HG02623 (cell line): Measurements from ENCODE around the gene TSTD2.
A peak's percentile ranks its signal among the peaks of the same experiment; 100 is the strongest.
"Not testable (repeated sequence)": the region's sequence is repeated elsewhere in the genome, so short reads cannot be mapped to it uniquely, and the experiment has no call there.

ENCODE experiments used
- ATAC-seq: cut with Tn5 transposase; IDR thresholded peaks from one replicate; pipeline ENCODE4 v1.9.1; 2021; ENCODE audit warnings: moderate library complexity; ENCODE audit not compliant: unreplicated experiment

The TSTD2 gene

GRCh38 chr9:97632248-97632984, 752 bp downstream of the TSTD2 start:
- peak; percentile 6 for ATAC-seq

GRCh38 chr9:97630591-97630990, 2.6 kb downstream of the TSTD2 start:
- ATAC-seq, result no peak

DNA sequence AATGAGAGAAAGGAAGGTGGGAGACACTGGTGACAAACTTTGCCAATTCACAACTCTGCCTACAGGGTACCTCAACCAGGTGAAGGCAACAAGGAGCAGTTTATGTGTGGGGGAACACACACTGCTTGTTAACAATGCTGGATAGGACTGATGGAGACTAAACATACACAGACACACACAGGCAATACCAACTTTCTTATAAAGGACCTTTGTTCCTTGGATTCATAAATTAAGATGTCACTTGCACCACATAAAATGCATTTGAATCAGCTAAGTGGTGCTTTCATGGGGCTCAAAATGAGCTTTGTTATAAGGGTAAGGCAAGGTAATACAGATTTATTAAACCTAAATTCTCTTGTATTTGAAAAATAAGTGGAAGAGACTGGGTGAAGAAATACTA, 4.0 kb downstream of the TSTD2 start:
- no peak for ATAC-seq

DNA sequence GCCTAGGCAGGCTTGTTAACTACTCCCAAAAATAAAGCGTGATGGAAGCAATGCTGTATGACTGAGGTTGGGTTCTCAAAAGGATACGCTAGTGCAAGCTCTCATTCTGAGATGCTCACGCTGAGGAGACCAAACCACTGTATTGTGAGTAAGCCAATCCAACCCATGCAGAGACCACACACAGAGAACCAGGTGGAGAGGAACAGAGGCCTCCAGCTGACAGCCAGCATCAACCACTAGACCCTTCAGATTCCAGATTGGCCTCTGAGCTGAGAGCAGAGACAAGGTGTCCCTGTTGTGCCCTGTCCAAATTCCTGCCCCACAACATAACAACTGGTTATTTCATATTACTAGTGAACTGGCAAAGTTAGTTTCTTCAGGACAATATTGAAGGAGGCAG, 4.5 kb downstream of the TSTD2 start:
- ATAC-seq, result no peak

DNA sequence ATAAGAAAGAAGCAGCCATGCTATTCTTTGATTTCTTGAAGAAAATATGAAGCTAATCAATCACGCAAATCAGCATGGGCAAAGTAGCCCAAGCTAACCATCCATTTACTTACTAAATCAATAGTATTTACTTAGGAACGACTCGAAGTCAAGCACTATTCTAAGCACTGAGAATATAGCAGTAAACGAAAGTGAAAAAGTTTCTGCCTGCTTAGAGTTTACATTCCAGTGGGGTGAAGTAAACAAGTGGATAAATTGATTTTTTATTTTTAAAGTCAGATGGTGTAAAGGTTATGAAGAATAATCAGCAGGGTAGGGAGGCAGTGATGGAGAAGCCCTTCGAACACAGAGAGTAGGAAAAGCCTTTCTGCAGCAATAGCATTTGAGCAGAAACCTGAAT, 5.5 kb downstream of the TSTD2 start:
- ATAC-seq, result no peak

DNA sequence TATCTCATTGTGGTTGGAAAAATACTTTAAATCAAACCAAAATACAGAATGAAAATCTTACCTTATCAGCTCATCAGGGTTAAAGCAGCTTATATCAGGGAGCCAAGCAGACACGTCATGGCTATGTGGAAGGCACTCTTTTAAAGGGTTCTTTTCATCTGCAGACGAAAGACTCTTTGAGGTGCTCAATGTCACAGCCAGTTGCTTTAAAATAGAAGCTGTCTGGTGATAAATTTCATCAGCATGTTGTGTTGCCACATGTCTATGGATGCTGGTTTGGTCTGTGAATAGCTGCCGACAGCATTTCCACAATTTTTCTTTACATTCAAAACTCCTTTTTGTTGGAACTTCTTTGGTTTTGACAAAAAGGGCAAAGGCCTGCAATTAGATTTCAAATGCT, 7.5 kb downstream of the TSTD2 start:
- ATAC-seq, result no peak

GRCh38 chr9:97623946-97624345, 9.2 kb downstream of the TSTD2 start:
- no peak for ATAC-seq

GRCh38 chr9:97622483-97622882, 10.7 kb downstream of the TSTD2 start:
- not testable (repeated sequence) for ATAC-seq

GRCh38 chr9:97620063-97620462, 13.1 kb downstream of the TSTD2 start:
- ATAC-seq, result not testable (repeated sequence)

DNA sequence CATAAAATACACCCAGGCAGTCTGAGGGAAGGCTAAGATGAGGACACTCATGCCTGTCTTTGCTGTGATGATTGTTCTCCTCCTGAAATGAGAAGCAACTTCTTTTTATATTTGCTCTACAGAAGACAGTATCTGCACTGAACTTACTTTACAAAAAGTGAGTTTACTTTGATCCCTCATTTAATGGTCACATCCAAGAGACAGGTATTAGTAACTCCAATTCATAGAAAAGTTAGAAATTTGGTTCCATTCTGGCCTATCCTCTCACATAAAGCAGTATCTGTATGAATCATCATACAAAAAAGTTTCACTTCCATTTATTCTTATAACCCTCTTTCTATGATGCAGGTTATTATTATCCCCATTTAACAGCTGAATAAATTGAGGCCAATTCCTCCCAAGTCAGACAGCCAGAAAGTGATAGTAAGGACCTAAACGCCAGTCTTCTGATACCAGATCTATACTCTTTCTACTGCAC, 15.2 kb downstream of the TSTD2 start:
- no peak for ATAC-seq

DNA sequence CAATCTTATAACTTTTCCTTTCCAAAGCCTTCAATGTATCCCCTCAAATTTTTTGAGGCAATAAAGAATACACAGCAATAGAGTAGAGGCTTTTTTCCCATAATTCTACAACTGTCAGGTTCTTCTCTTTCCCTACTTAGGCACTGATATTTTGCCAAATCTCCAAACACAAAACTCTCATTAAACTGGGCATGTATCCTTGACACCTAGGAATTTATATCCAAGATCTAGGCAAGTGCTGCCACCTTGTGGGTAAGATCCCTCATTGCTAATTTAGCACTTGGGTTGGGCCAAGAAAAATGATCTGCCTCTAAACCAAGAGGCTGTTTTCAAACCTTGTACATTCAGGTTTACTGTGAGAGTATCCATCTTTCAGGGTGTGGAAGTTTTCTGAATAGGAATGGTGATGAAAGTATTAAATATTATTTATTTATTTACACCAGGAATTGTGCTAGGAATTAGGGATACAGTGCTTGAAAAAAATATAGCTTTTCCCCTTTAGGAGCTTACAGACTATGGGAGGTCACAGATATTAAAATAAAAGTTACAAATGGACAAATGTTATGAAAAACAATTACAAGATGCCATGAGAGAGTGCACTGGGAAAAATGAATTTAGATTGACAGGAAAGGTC, 17.6 kb downstream of the TSTD2 start:
- ATAC-seq, result no peak

GRCh38 chr9:97604901-97605645, 28.1 kb downstream of the TSTD2 start:
- no peak for ATAC-seq

DNA sequence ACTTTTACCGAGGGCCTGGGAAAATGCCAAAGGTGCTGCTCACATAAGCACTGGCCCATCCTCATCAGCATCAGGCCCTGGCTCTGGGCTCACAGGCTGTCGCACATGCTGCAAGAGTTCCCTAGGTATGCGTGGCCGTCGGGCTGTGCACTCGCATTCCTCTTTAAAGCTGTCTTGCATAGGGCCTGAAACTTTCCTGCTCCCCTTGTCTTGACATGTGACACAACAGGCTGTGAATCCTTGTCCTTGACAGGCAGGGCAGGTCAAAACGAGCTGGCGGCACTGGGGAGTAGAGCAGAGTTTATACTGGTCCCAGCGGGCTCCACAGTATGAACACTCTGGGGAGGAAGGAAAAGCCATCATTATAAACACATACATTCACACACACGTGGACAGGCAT, 30.7 kb downstream of the TSTD2 start:
- no peak for ATAC-seq

DNA sequence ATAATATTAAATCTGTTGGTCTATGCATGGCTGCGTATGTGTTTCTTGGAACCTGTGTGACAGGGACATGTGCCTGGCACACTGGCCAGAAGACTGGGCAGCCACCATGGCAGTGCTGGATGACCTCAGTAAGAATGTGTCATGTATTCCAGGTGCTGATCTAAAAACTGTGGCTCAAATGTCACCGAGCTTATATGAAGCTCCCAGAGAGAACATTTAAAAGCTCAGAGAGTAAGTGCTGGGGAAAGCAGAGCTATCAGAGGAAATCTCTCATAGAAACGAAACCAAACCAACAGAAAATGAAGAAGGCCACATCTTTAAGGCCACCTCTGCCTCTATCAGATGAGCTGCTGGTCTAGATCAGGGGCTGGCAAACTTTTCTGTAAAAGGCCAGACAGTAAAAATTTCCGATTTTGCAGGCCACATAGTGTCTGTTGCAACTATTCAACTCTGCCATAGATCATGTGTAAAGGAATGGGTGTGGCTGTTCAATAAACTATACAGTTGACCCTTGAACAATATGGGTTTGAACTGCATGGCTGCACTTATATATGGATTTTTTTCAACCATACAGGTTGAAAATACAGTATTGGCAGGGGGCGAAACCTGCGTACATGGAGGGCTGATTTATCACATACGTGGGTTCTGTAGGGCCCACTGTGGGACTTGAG, 31.8 kb downstream of the TSTD2 start:
- ATAC-seq, result no peak

DNA sequence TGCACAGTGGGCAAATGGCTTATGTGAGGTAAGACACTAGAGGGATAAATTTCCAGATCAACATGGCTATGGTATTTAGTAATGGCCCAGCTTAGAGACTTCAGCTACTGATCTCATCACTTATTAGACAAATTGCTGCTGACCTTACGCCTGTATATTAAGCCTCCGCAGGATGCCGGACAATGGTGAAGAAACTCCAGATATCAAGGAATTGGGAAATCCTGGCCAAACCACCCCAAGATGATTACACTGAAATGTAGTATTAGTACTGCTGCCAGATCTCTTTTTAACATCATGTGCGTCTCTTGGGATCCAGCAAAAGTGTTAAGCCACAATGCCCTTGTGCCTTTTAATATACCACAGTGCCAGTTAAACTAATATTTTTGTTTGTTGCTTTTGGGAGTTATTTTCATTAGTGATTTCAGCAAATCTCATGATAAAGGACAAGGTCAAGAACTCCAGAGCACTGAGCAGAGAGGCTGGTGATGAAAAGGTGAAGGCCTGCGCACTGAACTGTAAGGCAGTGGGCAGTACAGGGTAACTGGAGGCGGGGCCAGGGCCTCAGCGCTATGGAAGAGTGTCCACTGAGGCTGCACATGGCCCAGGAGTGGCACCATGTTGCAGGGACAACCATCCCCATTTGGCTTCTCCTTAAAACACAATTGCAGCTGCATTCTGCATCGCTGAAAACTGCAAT, 32.5 kb downstream of the TSTD2 start:
- ATAC-seq, result no peak

DNA sequence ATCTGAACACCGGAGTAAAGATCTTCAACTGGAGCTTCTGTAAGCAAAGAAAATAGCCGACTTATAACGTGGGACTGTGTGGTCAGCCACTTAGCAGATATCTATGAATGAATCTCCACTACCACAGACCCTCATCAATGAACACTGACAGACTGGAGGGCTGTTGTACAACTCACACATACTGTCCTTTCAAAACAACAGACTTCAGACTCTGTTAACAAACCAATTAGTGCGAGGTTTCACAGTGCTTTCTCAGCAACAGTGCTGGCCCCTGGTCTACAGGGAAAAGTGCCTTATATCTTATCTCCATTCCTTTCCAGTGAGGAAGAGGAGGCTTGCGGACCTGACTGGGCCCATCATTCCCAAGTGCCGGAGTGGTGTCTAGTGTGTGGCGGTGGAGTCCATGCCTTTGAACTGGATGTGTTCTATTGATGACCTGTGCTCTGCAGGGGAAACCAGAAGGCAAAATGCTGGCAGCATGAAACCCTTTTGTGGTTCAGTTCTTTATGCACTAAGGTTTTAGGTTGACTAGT, 33.8 kb downstream of the TSTD2 start:
- ATAC-seq, result no peak

GRCh38 chr9:97598461-97599288, 34.5 kb downstream of the TSTD2 start:
- ATAC-seq, result peak; percentile 72

DNA sequence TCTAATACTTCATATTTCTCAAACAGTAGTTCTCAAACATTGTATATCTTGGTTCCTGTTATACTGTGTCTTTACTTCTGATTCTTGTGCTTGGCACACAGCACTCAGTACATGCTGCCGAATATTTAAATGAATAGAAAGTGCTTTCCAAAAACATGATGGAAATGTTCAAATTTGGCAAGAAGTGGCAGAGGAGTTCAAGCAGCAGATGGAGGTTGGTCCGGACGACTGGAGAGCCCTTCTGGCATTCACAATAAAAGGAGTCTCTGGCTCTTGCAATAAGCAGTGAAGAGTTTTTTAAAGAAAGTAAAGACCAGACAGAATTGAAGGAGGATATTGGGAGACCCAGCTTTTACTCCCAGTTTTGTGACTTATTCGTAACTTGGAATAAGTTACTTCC, 36.3 kb downstream of the TSTD2 start:
- ATAC-seq, result no peak

GRCh38 chr9:97594381-97594921, 38.7 kb downstream of the TSTD2 start:
- no peak for ATAC-seq
